Vagina (tissue), 2 donors: ENCODE results near the gene NUP85. TPM values are rescaled to one million over a fixed set of nuclear protein-coding genes. Genes with fewer than 3 reads are reported as not detected.
"Not testable (repeated sequence)": the region's sequence is repeated elsewhere in the genome, so short reads cannot be mapped to it uniquely, and the experiment has no call there.

Experiments
- DNase-seq, 2 donors: peaks; one replicate each; pipeline ENCODE4 v3.0.0-alpha.2; 2017; ENCODE audit errors: extremely low spot score in 2 of 2
- H3K27ac ChIP-seq: fragments of 200-600 bp; sonication (generic); one replicate; pipeline ENCODE4 v1.5.1; 2019
- H3K27me3 ChIP-seq: fragments of 200-600 bp; sonication (generic); one replicate; pipeline ENCODE4 v1.5.1; 2019
- H3K36me3 ChIP-seq, 2 donors: fragments of 200-600 bp; sonication (generic); one replicate each; pipeline ENCODE4 v1.5.1; 2017 to 2019
- H3K4me1 ChIP-seq: fragments of 200-600 bp; sonication (generic); one replicate; pipeline ENCODE4 v1.5.1; 2019
- H3K4me3 ChIP-seq, 2 donors: fragments of 200-600 bp; sonication (generic); 1 replicate in 1 of 2; 2 replicates in 1 of 2; pipeline ENCODE4 v1.5.1; 2016 to 2019
- H3K9me3 ChIP-seq: fragments of 200-600 bp; sonication (generic); one replicate; pipeline ENCODE4 v1.5.1; 2019
- CTCF ChIP-seq, 3 experiments: fragments of 450-650 bp in 2 of 3; fragments of 200-600 bp in 1 of 3; sonication (generic) in 1 of 3; IDR thresholded peaks; one replicate each; pipeline ENCODE4 v1.5.1; 2017 to 2019; ENCODE audit warnings: antibody characterized with exemption in 3 of 3, mild to moderate bottlenecking in 2 of 3, moderate library complexity in 2 of 3
- POLR2A ChIP-seq, 2 donors: fragments of 450-650 bp; IDR thresholded peaks; one replicate each; pipeline ENCODE4 v1.6.1; 2017; ENCODE audit warnings: antibody characterized with exemption in 2 of 2, mild to moderate bottlenecking in 2 of 2, moderate library complexity in 2 of 2
- POLR2AphosphoS5 ChIP-seq, 2 donors: sonication (generic); formaldehyde crosslinking; IDR thresholded peaks; one replicate each; pipeline ENCODE4 v1.9.0; 2017; ENCODE audit warnings: antibody characterized with exemption in 2 of 2, mild to moderate bottlenecking in 2 of 2, low read depth in 1 of 2; ENCODE audit not compliant: insufficient read depth in 1 of 2
- intact Hi-C: fragments of 100-400 bp; cut with DNase I; formaldehyde crosslinking; loops from one replicate; pipeline ENCODE4 v1.15.1; 2023
- total RNA-seq: library from RNA; depleted of rRNA; stranded (reverse); fragments of >200 nt; gene quantifications from one replicate; pipeline ENCODE4 v1.2.3, GENCODE V29; 2016

The NUP85 gene
- total RNA-seq, 1 donor from 2014 or later: 33.9 TPM

- Histone ChIP-seq H3K4me1 (peaks cover 16% of the 10 kb centered on the region), H3K27ac (no peak overlapping the region), H3K27me3 (no peaks in the 10 kb centered on the region), H3K4me3 (no peak overlapping the region), H3K9me3 (no peaks in the 10 kb centered on the region), H3K36me3 (no peaks in the 10 kb centered on the region)
- DNase-seq: no peak
- intact Hi-C loops: no loop called here
- TF ChIP-seq POLR2AphosphoS5 (IDR thresholded peaks at IDR 0.05; ENCODE audit: insufficient read depth in 1 of 2, low read depth in 1 of 2): no peak
- no peak for TF ChIP-seq POLR2A (IDR thresholded peaks at IDR 0.05)
- TF ChIP-seq CTCF (IDR thresholded peaks at IDR 0.05): no peak
Observed at GRCh38 chr17:75252039-75252816, 46.7 kb downstream of the NUP85 start.

- TF ChIP-seq POLR2AphosphoS5 (IDR thresholded peaks at IDR 0.05; ENCODE audit: insufficient read depth in 1 of 2, low read depth in 1 of 2): peak in 1 of 2 donors; percentile 44
- H3K27ac ChIP-seq: peak overlapping the region; percentile 27
- intact Hi-C loops, DNase-seq, H3K27me3 ChIP-seq, H3K9me3 ChIP-seq, H3K36me3 ChIP-seq, H3K4me3 ChIP-seq: not testable (repeated sequence)
- H3K4me1 ChIP-seq: peaks cover 24% of the 10 kb centered on the region
Observed at GRCh38 chr17:75255954-75256698, 50.6 kb downstream of the NUP85 start.

GRCh38 chr17:75257228-75257627, 51.7 kb downstream of the NUP85 start:
- H3K36me3 ChIP-seq, H3K27me3 ChIP-seq, DNase-seq, H3K4me3 ChIP-seq, H3K9me3 ChIP-seq, H3K27ac ChIP-seq, intact Hi-C loops: not testable (repeated sequence)
- H3K4me1 ChIP-seq: peaks cover 25% of the 10 kb centered on the region

GRCh38 chr17:75260641-75261335, 55.3 kb downstream of the NUP85 start:
- Histone ChIP-seq H3K27me3 (no peaks in the 10 kb centered on the region), H3K4me1 (peaks cover 35% of the 10 kb centered on the region), H3K9me3 (no peaks in the 10 kb centered on the region), H3K27ac (peak overlapping the region; percentile 92), H3K36me3 (peaks cover 0 to 26% of the 10 kb centered on the region in 2 donors), H3K4me3 (peak overlapping the region; percentile 79 to 97)
- intact Hi-C loops: no loop called here
- DNase-seq: no peak
- TF ChIP-seq CTCF (IDR thresholded peaks at IDR 0.05) (no peak), POLR2AphosphoS5 (IDR thresholded peaks at IDR 0.05; ENCODE audit: insufficient read depth in 1 of 2, low read depth in 1 of 2) (no peak), POLR2A (IDR thresholded peaks at IDR 0.05) (no peak)

- DNase-seq: no peak
- no peaks in the 10 kb centered on the region for H3K27me3 ChIP-seq
- intact Hi-C loops: no loop called here
- TF ChIP-seq POLR2A (IDR thresholded peaks at IDR 0.05) (peak; percentile 36 to 56), POLR2AphosphoS5 (IDR thresholded peaks at IDR 0.05; ENCODE audit: insufficient read depth in 1 of 2, low read depth in 1 of 2) (peak; percentile 89 to 93), CTCF (IDR thresholded peaks at IDR 0.05) (no peak)
- peaks cover 0 to 34% of the 10 kb centered on the region in 2 donors for H3K36me3 ChIP-seq
- peak within 1 kb of the TSS; percentile 92 for H3K27ac ChIP-seq
- H3K4me1 ChIP-seq: peaks cover 35% of the 10 kb centered on the region
- no peaks in the 10 kb centered on the region for H3K9me3 ChIP-seq
- H3K4me3 ChIP-seq: peak within 1 kb of the TSS; percentile 79 to 97
Observed at GRCh38 chr17:75261336-75262111, 56.0 kb downstream of the NUP85 start, which contains the start of the genes GGA3 and MRPS7. TSS of gene GGA3 (minus strand) at chr17:75261606. CDS start at chr17:75261587, 19 bp downstream. TSS of gene MRPS7 (plus strand) at chr17:75261879. CDS start at chr17:75261901, 22 bp downstream.
